ENCODE measurements around the gene NT5DC3.

DNA sequence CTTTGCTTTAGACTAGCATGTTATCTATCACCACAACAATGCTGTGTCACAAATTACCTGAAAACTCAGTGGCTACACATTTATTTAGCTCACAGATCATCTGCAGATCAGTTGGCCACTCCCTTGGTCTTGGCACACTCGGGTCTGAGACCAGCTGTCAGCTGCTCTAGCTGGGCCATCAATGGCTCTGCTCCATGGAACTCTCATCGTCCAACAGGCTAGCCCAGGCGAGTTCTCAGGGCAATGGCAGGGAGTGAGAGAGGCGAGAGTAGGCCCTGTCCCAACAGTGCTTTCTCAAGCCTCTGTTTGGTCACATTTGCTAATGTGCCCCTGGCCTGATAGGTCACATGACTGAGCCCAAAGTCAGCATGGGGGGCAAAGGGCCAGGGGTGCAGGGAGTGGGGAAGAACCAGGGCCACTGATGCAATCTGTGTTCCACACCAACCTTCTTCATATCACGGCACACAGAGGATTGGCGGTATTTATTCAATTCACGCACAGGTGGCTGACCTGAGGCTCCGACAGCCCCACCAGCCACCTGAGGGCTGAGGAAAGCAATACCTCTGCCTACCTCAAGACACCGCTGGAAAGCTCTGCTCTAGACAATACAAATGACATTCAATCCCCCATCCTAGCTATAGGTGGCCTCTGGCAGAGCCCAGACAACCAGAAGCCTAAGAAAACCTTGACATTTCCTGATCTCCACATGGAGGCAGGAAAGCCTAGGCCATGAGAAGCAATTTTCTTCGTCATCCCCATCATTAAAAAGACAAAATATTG is 82.5 kb downstream of the NT5DC3 start:
- TF ChIP-seq EZH2 (IDR thresholded peaks at IDR 0.05; ENCODE audit: borderline replicate concordance, low read depth, low read length) (no peak), POLR2A (conservative IDR thresholded peaks at IDR 0.05) (no peak)
- TF ChIP-seq, protein P1, sequence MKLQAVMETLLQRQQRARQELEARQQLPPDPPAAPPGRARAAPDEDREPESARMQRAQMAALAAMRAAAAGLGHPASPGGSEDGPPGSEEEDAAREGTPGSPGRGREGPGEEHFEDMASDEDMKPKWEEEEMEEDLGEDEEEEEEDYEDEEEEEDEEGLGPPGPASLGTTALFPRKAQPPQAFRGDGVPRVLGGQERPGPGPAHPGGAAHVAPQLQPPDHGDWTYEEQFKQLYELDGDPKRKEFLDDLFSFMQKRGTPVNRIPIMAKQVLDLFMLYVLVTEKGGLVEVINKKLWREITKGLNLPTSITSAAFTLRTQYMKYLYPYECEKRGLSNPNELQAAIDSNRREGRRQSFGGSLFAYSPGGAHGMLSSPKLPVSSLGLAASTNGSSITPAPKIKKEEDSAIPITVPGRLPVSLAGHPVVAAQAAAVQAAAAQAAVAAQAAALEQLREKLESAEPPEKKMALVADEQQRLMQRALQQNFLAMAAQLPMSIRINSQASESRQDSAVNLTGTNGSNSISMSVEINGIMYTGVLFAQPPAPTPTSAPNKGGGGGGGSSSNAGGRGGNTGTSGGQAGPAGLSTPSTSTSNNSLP (IDR thresholded peaks at IDR 0.05; ENCODE audit: borderline replicate concordance, low read depth, low read length) = no peak
- TF ChIP-seq, protein P2, sequence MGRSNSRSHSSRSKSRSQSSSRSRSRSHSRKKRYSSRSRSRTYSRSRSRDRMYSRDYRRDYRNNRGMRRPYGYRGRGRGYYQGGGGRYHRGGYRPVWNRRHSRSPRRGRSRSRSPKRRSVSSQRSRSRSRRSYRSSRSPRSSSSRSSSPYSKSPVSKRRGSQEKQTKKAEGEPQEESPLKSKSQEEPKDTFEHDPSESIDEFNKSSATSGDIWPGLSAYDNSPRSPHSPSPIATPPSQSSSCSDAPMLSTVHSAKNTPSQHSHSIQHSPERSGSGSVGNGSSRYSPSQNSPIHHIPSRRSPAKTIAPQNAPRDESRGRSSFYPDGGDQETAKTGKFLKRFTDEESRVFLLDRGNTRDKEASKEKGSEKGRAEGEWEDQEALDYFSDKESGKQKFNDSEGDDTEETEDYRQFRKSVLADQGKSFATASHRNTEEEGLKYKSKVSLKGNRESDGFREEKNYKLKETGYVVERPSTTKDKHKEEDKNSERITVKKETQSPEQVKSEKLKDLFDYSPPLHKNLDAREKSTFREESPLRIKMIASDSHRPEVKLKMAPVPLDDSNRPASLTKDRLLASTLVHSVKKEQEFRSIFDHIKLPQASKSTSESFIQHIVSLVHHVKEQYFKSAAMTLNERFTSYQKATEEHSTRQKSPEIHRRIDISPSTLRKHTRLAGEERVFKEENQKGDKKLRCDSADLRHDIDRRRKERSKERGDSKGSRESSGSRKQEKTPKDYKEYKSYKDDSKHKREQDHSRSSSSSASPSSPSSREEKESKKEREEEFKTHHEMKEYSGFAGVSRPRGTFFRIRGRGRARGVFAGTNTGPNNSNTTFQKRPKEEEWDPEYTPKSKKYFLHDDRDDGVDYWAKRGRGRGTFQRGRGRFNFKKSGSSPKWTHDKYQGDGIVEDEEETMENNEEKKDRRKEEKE (IDR thresholded peaks at IDR 0.05; ENCODE audit: borderline replicate concordance in 1 of 2, control insufficient read depth in 1 of 2, low read depth in 2 of 2, low read length in 1 of 2) = no peak
